ENCODE results near the gene TPD52L2. TPM values are rescaled to one million over a fixed set of nuclear protein-coding genes. Genes with fewer than 3 reads are reported as not detected.

The TPD52L2 gene
- total RNA-seq: 62.0 TPM

- peak; percentile 99 for DNase-seq
These were observed at the start of gene TPD52L2 for GRCh38 chr20:63864978-63865640. Gene TPD52L2, plus strand, starts transcription at chr20:63865270. Its CDS starts 96 bp downstream, at chr20:63865366.

DNA sequence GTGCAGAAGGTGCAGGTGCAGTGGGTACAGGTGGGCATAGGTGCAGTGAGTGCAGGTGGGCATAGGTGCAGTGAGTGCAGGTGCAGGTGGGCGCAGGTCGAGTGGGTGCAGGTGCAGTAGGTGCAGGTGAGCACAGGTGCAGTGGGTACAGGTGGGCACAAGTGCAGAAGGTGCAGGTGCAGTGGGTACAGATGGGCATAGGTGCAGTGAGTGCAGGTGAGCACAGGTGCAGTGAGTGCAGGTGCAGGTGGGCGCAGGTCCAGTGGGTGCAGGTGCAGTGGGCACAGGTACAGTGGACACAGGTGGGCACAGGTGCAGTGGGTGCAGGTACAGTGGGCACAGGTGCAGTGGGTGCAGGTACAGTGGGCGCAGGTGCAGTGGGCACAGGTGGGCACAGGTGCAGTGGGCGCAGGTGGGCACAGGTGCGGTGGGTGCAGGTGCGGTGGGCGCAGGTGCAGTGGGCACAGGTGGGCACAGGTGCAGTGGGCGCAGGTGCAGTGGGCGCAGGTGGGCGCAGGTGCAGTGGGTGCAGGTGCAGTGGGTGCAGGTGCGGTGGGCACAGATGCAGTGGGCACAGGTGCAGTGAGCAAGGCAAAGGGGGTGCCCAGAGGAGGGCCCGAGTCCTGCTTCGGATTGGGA lies 49.3 kb upstream of the TPD52L2 start:
- no peak for DNase-seq

- peak; percentile 66 for DNase-seq
These were observed 45.7 kb upstream of the TPD52L2 start for GRCh38 chr20:63819224-63819921.

- DNase-seq: no peak
These were observed 43.3 kb upstream of the TPD52L2 start for GRCh38 chr20:63821811-63822210.

GRCh38 chr20:63822276-63822696 lies 42.8 kb upstream of the TPD52L2 start:
- DNase-seq: no peak

GRCh38 chr20:63823691-63824311 lies 41.3 kb upstream of the TPD52L2 start:
- no peak for DNase-seq

- no peak for DNase-seq
These were observed 39.5 kb upstream of the TPD52L2 start for GRCh38 chr20:63825331-63826118.

DNA sequence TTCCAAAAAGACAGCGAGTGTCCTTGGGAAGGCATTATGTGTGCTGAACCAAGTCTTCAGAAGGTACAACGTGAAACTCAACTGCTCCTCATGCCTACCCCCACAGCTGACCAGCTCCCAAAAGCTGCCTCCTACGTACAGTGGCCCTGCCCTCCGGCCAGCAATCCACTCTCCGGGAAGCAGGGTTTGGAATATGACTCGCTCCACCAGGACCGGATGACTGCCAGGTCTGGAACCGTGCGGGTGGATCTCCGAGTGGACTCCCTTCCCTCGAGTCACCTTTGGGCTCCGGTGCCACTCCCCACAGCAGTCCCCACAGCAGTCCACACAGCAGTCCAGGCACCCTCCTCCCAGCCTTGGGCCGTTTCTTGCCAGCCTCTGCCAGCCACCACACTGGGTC lies 38.3 kb upstream of the TPD52L2 start:
- DNase-seq: no peak

DNA sequence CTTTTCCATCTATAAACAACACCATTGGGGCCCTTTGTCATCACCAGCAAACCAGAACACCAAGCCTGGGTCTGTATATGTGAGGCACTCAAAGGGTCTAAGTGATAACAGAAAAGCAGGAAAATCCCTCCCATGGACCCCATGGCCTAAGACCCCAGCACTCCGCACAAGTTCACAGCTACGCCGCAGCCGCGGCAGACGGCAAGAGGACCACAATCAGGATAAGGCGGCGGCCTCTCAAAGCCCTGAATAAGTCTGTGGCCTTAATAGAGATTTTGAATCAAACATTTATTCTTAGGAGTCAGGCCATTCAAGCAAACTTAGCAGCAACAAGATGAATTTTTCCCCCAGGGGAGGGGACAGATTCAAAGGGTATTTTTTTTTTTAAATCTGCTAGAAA lies 36.9 kb upstream of the TPD52L2 start:
- no peak for DNase-seq

DNA sequence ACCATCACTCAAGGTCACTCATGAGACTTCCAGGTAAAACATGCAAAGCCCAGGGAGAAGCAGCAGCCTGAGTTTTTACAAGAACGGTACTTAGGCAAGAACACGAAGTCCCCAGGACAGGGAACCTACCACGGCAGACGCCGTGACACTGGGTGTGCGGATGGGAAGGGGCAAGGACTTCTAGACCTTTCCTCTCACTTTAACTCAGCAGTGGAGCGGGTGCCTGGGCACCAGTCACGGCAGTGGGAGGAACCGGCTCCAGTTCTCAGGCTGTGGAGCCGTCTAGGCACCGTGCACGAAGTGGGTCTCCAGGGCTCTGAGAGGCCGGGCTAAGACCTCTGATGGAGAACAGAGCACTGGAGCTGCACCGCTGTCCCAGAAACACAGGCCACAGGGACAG lies 36.5 kb upstream of the TPD52L2 start:
- no peak for DNase-seq

- DNase-seq: no peak
These were observed 36.1 kb upstream of the TPD52L2 start for GRCh38 chr20:63828951-63829350.

GRCh38 chr20:63829603-63829944 lies 35.5 kb upstream of the TPD52L2 start:
- DNase-seq: no peak

GRCh38 chr20:63829945-63830835 lies 34.9 kb upstream of the TPD52L2 start:
- peak; percentile 30 for DNase-seq

DNA sequence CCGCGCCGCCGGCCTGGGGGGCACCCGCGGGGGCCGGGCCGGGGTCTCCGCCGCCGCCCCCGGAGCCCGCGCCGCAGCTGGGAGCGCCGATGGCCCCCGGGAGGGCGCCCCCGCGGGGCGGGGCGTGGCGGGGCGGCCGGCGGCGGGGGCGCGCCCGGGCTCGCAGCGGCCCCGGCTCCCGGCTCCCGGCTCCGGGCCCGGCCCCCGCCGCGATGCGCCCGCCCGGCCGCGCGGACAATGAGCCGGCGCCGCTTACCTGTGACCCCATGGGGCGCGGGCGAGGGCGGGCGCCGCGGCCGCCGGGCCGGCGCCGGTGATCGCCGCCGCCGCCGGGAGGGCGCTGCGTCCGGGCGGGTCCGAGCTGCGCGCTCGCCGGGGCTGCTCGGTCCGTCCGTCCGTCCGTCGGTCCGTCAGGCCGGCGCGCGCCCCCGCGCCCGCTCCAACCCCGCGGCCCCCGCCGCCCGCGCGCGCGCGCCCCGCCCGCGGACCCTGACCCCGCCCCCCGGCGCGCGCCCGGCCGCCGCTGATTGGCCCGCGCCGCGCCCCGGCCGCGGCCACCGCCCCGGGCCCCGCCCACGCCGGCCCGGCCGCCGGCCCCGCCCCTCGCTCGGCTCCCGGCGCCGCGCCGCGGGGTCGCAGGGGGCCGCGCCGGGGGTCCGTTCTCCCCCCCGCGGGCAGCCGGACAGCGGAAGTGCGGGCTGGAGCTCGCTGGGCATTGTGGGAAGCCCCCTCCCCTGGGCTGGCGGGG lies 34.1 kb upstream of the TPD52L2 start, which contains the start of gene ZBTB46:
Gene ZBTB46 (minus strand): TSS at position 424 of the 748 bp plus-strand sequence. CDS start 40,507 bp downstream, outside the sequence.
- DNase-seq: peak; percentile 73

GRCh38 chr20:63831646-63831992 lies 33.5 kb upstream of the TPD52L2 start:
- DNase-seq: no peak

DNA sequence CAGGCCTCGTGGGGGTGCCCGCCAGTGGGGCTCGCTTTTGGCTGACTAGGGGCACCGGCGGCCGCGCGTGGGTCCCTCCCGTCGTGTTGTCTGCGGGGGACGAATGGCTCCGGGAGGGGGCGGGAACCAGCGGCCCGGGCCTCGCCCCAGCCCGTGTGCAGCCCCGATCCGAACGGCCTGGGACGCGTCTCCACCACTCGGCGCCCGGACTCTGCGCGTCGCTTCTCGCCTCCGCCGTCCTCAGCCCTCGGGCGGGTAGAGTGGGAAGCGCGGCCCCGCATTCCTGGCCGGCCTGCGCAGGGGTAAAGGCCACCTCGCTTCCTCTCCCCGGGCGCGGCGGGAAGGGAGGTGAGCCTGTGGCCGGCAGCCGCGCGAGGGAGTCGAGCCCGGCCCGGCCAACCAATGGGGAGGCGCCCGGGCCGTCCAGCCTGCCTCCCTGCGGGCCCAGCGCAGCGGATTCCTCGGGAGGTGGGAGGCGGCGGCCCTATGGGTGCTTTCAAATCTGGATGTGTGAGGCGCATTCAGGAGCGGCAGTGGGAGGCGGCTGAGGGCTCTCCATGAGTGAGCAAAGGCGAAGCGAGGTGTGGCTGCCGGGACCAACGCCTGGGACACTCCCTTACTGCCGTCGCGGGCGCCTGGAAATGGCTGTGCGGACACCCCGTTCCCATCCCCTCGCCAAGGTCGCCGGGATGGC lies 32.9 kb upstream of the TPD52L2 start:
- DNase-seq: peak; percentile 36

GRCh38 chr20:63833776-63834490 lies 31.1 kb upstream of the TPD52L2 start:
- DNase-seq: no peak

DNA sequence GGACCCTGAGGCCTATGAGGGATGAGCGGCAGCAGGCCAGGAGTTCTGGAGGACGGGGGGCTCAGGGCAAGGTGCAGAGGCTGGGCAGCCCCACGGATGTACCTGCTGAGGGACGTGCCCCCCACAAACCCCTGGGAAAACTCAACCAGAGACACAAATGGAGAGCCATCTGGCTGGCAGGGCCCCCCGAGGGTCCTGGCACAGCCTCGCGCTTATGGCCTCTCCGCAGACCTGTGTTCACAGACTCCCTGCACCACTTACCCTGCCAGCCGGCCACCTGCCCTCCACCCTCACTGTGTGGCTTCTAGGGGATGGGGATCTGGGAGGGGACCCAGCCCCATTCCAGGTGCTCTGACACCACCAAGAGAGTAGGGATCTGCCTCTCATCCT lies 30.6 kb upstream of the TPD52L2 start:
- no peak for DNase-seq
